Hepatocyte (in vitro differentiated cells): Measurements from ENCODE around the gene NOS1. TPM values are rescaled to one million over a fixed set of nuclear protein-coding genes. Genes with fewer than 3 reads are reported as not detected.

Source experiments
- DNase-seq: peaks from one replicate; pipeline ENCODE4 v3.0.0-alpha.2; 2016; ENCODE audit warnings: low spot score
- H2AFZ ChIP-seq: fragments of 200-600 bp; sonication (generic); 2 replicates; pipeline ENCODE4 v1.6.0; 2016; ENCODE audit warnings: antibody characterized with exemption, mild to moderate bottlenecking
- H3K27ac ChIP-seq: fragments of 200-600 bp; sonication (generic); 2 replicates; pipeline ENCODE4 v1.5.1; 2016; ENCODE audit warnings: mild to moderate bottlenecking
- H3K27me3 ChIP-seq: fragments of 200-600 bp; sonication (generic); 2 replicates; pipeline ENCODE4 v1.6.1; 2016
- H3K36me3 ChIP-seq: fragments of 200-600 bp; sonication (generic); replicated peaks from 2 replicates; pipeline ENCODE4 v1.5.1; 2016; ENCODE audit warnings: low read depth; ENCODE audit not compliant: insufficient read depth
- H3K4me1 ChIP-seq: fragments of 200-600 bp; sonication (generic); 2 replicates; pipeline ENCODE4 v1.5.1; 2016; ENCODE audit warnings: mild to moderate bottlenecking, moderate library complexity; ENCODE audit not compliant: insufficient read depth
- H3K4me2 ChIP-seq: fragments of 200-600 bp; sonication (generic); 2 replicates; pipeline ENCODE4 v1.6.0; 2016
- H3K4me3 ChIP-seq: fragments of 200-600 bp; sonication (generic); 2 replicates; pipeline ENCODE4 v1.5.1; 2016; ENCODE audit warnings: mild to moderate bottlenecking
- H3K79me2 ChIP-seq: fragments of 200-600 bp; sonication (generic); 2 replicates; pipeline ENCODE4 v1.6.0; 2017; ENCODE audit warnings: mild to moderate bottlenecking
- H3K9me2 ChIP-seq: fragments of 200-600 bp; sonication (generic); replicated peaks from 2 replicates; pipeline ENCODE4 v1.6.0; 2017; ENCODE audit warnings: mild to moderate bottlenecking; ENCODE audit not compliant: insufficient read depth
- H3K9me3 ChIP-seq: fragments of 200-600 bp; sonication (generic); 2 replicates; pipeline ENCODE4 v1.5.1; 2016; ENCODE audit warnings: low read depth, mild to moderate bottlenecking
- H4K20me1 ChIP-seq: fragments of 200-600 bp; sonication (generic); 2 replicates; pipeline ENCODE4 v1.6.0; 2016; ENCODE audit warnings: mild to moderate bottlenecking; ENCODE audit not compliant: insufficient read depth, poor library complexity, severe bottlenecking
- EZH2 ChIP-seq: fragments of 200-600 bp; sonication (generic); IDR thresholded peaks from 2 replicates; pipeline ENCODE4 v1.6.1; 2016; ENCODE audit warnings: antibody characterized with exemption, mild to moderate bottlenecking, borderline replicate concordance
- EZH2phosphoT487 ChIP-seq: fragments of 200-600 bp; sonication (generic); IDR thresholded peaks from one replicate; pipeline ENCODE4 v1.6.1; 2018; ENCODE audit warnings: antibody characterized with exemption, mild to moderate bottlenecking, low read depth, moderate library complexity; ENCODE audit not compliant: unreplicated experiment, severe bottlenecking
- WGBS: methylation state at CpG from one replicate; pipeline ENCODE4 v1.1.6; 2016; ENCODE audit warnings: low lambda C conversion rate; ENCODE audit errors: missing lambda C conversion rate; 5-methylcytosine and 5-hydroxymethylcytosine counted together
- polyA plus RNA-seq: library from polyadenylated mRNA; unstranded; fragments of >200 nt; fragmentation: Nextera tagmentation; extraction: Ambion mirVana; gene quantifications from 2 replicates; pipeline ENCODE4 v1.2.1, GENCODE V29; 2016
- total RNA-seq: library from RNA; depleted of rRNA; stranded (reverse); fragments of >200 nt; gene quantifications from 2 replicates; pipeline ENCODE4 v1.2.3, GENCODE V29; 2014
- TF ChIP-seq, protein P1 (sequence below): fragments of 200-600 bp; sonication (generic); IDR thresholded peaks from 2 replicates; pipeline ENCODE4 v1.5.1; 2016; ENCODE audit warnings: antibody characterized with exemption, mild to moderate bottlenecking; ENCODE audit not compliant: poor library complexity

The NOS1 gene
- total and polyA plus RNA-seq, 2 experiments from 2014 or later, result not detected

GRCh38 chr12:117330441-117331113, 30.8 kb downstream of the NOS1 start:
- 92% methylated on average over 25 of the region's 27 CpGs for WGBS
- TF ChIP-seq, protein P1, sequence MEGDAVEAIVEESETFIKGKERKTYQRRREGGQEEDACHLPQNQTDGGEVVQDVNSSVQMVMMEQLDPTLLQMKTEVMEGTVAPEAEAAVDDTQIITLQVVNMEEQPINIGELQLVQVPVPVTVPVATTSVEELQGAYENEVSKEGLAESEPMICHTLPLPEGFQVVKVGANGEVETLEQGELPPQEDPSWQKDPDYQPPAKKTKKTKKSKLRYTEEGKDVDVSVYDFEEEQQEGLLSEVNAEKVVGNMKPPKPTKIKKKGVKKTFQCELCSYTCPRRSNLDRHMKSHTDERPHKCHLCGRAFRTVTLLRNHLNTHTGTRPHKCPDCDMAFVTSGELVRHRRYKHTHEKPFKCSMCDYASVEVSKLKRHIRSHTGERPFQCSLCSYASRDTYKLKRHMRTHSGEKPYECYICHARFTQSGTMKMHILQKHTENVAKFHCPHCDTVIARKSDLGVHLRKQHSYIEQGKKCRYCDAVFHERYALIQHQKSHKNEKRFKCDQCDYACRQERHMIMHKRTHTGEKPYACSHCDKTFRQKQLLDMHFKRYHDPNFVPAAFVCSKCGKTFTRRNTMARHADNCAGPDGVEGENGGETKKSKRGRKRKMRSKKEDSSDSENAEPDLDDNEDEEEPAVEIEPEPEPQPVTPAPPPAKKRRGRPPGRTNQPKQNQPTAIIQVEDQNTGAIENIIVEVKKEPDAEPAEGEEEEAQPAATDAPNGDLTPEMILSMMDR, result no peak
- TF ChIP-seq EZH2 (no peak), EZH2phosphoT487 (no peak)
- no peaks in the 10 kb centered on the region for H3K36me3 ChIP-seq

GRCh38 chr12:117329756-117330155, 31.7 kb downstream of the NOS1 start:
- no peaks in the 10 kb centered on the region for H3K79me2 ChIP-seq
- H4K20me1 ChIP-seq, result no peaks in the 10 kb centered on the region
- DNase-seq, result no peak
- H3K4me3 ChIP-seq, result no peak overlapping the region
- H3K9me2 ChIP-seq, result no peaks in the 10 kb centered on the region
- no peak overlapping the region for H2AFZ ChIP-seq
- no peaks in the 10 kb centered on the region for H3K9me3 ChIP-seq
- TF ChIP-seq EZH2 (no peak), EZH2phosphoT487 (no peak)
- TF ChIP-seq, protein P1, result no peak
- no peak overlapping the region for H3K27ac ChIP-seq
- WGBS, result 91% methylated on average over 8 of the region's 8 CpGs
- no peaks in the 10 kb centered on the region for H3K36me3 ChIP-seq
- no peak overlapping the region for H3K4me2 ChIP-seq
- H3K4me1 ChIP-seq, result no peaks in the 10 kb centered on the region
- peaks cover 4% of the 10 kb centered on the region for H3K27me3 ChIP-seq

More at GRCh38 chr12:117330441-117331113, 30.8 kb downstream of the NOS1 start:
- H2AFZ ChIP-seq, result no peak overlapping the region
- H3K4me1 ChIP-seq, result no peaks in the 10 kb centered on the region
- H3K9me3 ChIP-seq, result no peaks in the 10 kb centered on the region
- H3K27ac ChIP-seq, result no peak overlapping the region
- peaks cover 4% of the 10 kb centered on the region for H3K27me3 ChIP-seq
- no peaks in the 10 kb centered on the region for H4K20me1 ChIP-seq
- no peak overlapping the region for H3K4me2 ChIP-seq
- H3K79me2 ChIP-seq, result no peaks in the 10 kb centered on the region
- H3K9me2 ChIP-seq, result no peaks in the 10 kb centered on the region
- no peak overlapping the region for H3K4me3 ChIP-seq
- DNase-seq, result no peak

GRCh38 chr12:117328556-117329100, 32.8 kb downstream of the NOS1 start:
- no peak overlapping the region for H2AFZ ChIP-seq
- H4K20me1 ChIP-seq, result no peaks in the 10 kb centered on the region
- 91% methylated on average over 13 of the region's 13 CpGs for WGBS
- H3K4me3 ChIP-seq, result no peak overlapping the region
- no peaks in the 10 kb centered on the region for H3K9me2 ChIP-seq
- no peaks in the 10 kb centered on the region for H3K4me1 ChIP-seq
- no peak for DNase-seq
- no peaks in the 10 kb centered on the region for H3K27me3 ChIP-seq
- H3K79me2 ChIP-seq, result no peaks in the 10 kb centered on the region
- H3K4me2 ChIP-seq, result no peak overlapping the region
- TF ChIP-seq, protein P1, result no peak
- no peak for TF ChIP-seq EZH2
- TF ChIP-seq EZH2phosphoT487, result no peak
- H3K27ac ChIP-seq, result no peak overlapping the region
- H3K9me3 ChIP-seq, result no peaks in the 10 kb centered on the region
- H3K36me3 ChIP-seq, result no peaks in the 10 kb centered on the region
